Endothelial cell of umbilical vein (primary cell): Measurements from ENCODE around the gene SPACA6. TPM values are rescaled to one million over a fixed set of nuclear protein-coding genes. Genes with fewer than 3 reads are reported as not detected.

Experiments
- BruUV-seq: library from RNA; stranded (reverse); fragments of 400-500 nt; replicated peaks from 2 replicates; lab custom pipeline; 2021; lab: Mats Ljungman, UMichigan
- CTCF ChIA-PET: fragments of 300-600, 350-600 bp; sonication (Branson Sonifier 250); formaldehyde crosslinking; loops from one replicate; lab custom pipeline; 2021; ENCODE audit warnings: antibody characterized with exemption, inconsistent platforms; lab: Charles Lee
- POLR2A ChIA-PET: fragments of 300-600, 350-600 bp; sonication (Branson Sonifier 250); formaldehyde crosslinking; loops from one replicate; lab custom pipeline; 2021; ENCODE audit warnings: antibody characterized with exemption, inconsistent platforms; lab: Charles Lee
- DNase-seq: peaks from one replicate; pipeline ENCODE4 v3.0.0-alpha.2; 2011; ENCODE audit warnings: low read depth, low spot score
- FAIRE-seq: peaks from 2 replicates; lab custom pipeline; 2011; peaks lifted over from hg19 to GRCh38; lab: Jason Lieb, UNC
- H2AFZ ChIP-seq: 2 replicates; pipeline ENCODE4 v1.6.0; 2012; ENCODE audit warnings: low read depth, low read length, control low read depth, inconsistent platforms
- H3K27ac ChIP-seq: 2 replicates; pipeline ENCODE4 v1.5.1; 2011; ENCODE audit warnings: low read depth, mild to moderate bottlenecking, control low read depth, low read length, moderate library complexity; ENCODE audit not compliant: insufficient read depth
- H3K27me3 ChIP-seq, 2 experiments: 2 replicates each; pipeline versions ENCODE4 v1.6.0 to v1.6.1; 2011; ENCODE audit warnings: low read length in 2 of 2, mixed read lengths in 1 of 2; ENCODE audit not compliant: control insufficient read depth in 2 of 2, insufficient read depth in 2 of 2
- H3K36me3 ChIP-seq, 2 experiments: 2 replicates in 1 of 2; 3 replicates in 1 of 2; pipeline ENCODE4 v1.5.1; 2011; ENCODE audit warnings: low read length in 2 of 2, mild to moderate bottlenecking in 1 of 2, moderate library complexity in 1 of 2; ENCODE audit not compliant: control insufficient read depth in 2 of 2, insufficient read depth in 2 of 2; ENCODE audit errors: extremely low read depth in 1 of 2
- H3K4me1 ChIP-seq: 3 replicates; pipeline ENCODE4 v1.5.1; 2011; ENCODE audit warnings: mild to moderate bottlenecking, low read length; ENCODE audit not compliant: control insufficient read depth, insufficient read depth; ENCODE audit errors: extremely low read depth
- H3K4me2 ChIP-seq: 2 replicates; pipeline ENCODE4 v1.6.1; 2011; ENCODE audit warnings: low read length, control low read depth, mixed read lengths; ENCODE audit not compliant: insufficient read depth
- H3K4me3 ChIP-seq, 3 experiments: fragments of 200-600 bp in 1 of 3; sonication (generic), shearing (Covaris generic) in 1 of 3; replicated peaks in 1 of 3; 2 replicates each; pipeline ENCODE4 v1.5.1; 2011 to 2016; ENCODE audit warnings: control low read depth in 3 of 3, low read length in 3 of 3, mild to moderate bottlenecking in 2 of 3, inconsistent platforms in 1 of 3, low read depth in 1 of 3, moderate library complexity in 1 of 3; ENCODE audit not compliant: insufficient read depth in 1 of 3
- H3K79me2 ChIP-seq: 2 replicates; pipeline ENCODE4 v1.6.0; 2012; ENCODE audit warnings: low read length, inconsistent platforms; ENCODE audit not compliant: control insufficient read depth, insufficient read depth
- H3K9ac ChIP-seq: replicated peaks from 2 replicates; pipeline ENCODE3; 2011; ENCODE audit warnings: low read length, control low read depth; ENCODE audit not compliant: insufficient read depth; ENCODE audit errors: extremely low read depth
- H3K9me1 ChIP-seq: replicated peaks from 3 replicates; pipeline ENCODE4 v1.6.0; 2011; ENCODE audit warnings: mild to moderate bottlenecking, low read length; ENCODE audit not compliant: control insufficient read depth, insufficient read depth; ENCODE audit errors: extremely low read depth
- H3K9me3 ChIP-seq: replicated peaks from 2 replicates; pipeline ENCODE4 v1.5.1; 2012; ENCODE audit warnings: low read length, inconsistent platforms; ENCODE audit not compliant: control insufficient read depth, insufficient read depth
- H4K20me1 ChIP-seq: replicated peaks from 2 replicates; pipeline ENCODE3; 2011; ENCODE audit warnings: mild to moderate bottlenecking, low read length; ENCODE audit not compliant: control insufficient read depth, insufficient read depth; ENCODE audit errors: extremely low read depth
- GATA2 ChIP-seq: IDR thresholded peaks from 2 replicates; pipeline ENCODE4 v1.7.0; 2011; ENCODE audit warnings: low read depth, mild to moderate bottlenecking, moderate library complexity, mixed read lengths, low read length; ENCODE audit not compliant: insufficient read length, insufficient read depth
- JUN ChIP-seq: IDR thresholded peaks from 2 replicates; pipeline ENCODE4 v1.6.1; 2011; ENCODE audit warnings: borderline replicate concordance, low read depth; ENCODE audit not compliant: insufficient read length, insufficient read depth
- MYC ChIP-seq: IDR thresholded peaks from one replicate; pipeline ENCODE4 v1.6.1; 2011; ENCODE audit warnings: mild to moderate bottlenecking, low read depth, low read length
- POLR2A ChIP-seq: IDR thresholded peaks from 2 replicates; pipeline ENCODE4 v1.6.1; 2012; ENCODE audit warnings: low read depth, mild to moderate bottlenecking, control low read depth, low read length
- POLR2AphosphoS5 ChIP-seq: IDR thresholded peaks from 2 replicates; pipeline ENCODE4 v1.6.1; 2012; ENCODE audit warnings: low read depth, mild to moderate bottlenecking, control low read depth, low read length, moderate library complexity; ENCODE audit not compliant: insufficient read depth
- dilution Hi-C: fragments of 300-500 bp; cut with MboI; formaldehyde crosslinking; loops from one replicate; pipeline ENCODE4 v1.15.0; 2019; ENCODE audit warnings: low sequenced_read_pairs; ENCODE audit not compliant: extremely low pct_ligation_motif_present
- intact Hi-C: fragments of 100-400 bp; cut with micrococcal nuclease; formaldehyde crosslinking; loops from one replicate; pipeline ENCODE4 v1.10.0; 2022
- polyA plus RNA-seq, 4 experiments: library from polyadenylated mRNA; depleted of rRNA in 3 of 4; stranded (reverse) in 3 of 4; unstranded in 1 of 4; fragments of >200 nt; gene quantifications; 2 replicates each; pipeline versions ENCODE4 v1.2.1 to v1.2.3, GENCODE V29; 2011 to 2012; ENCODE audit warnings: missing spikeins in 1 of 4
- total RNA-seq: library from RNA; stranded (reverse); gene quantifications from 2 replicates; pipeline ENCODE4 v1.2.3, GENCODE V29; 2021
- TF ChIP-seq, protein P1 (sequence below), 2 donors: IDR thresholded peaks; 1 replicate in 1 of 2; 2 replicates in 1 of 2; pipeline ENCODE4 v1.5.1; 2011; ENCODE audit warnings: low read length in 2 of 2, mild to moderate bottlenecking in 2 of 2, moderate library complexity in 2 of 2, control low read depth in 1 of 2, inconsistent platforms in 1 of 2, low read depth in 1 of 2; ENCODE audit not compliant: insufficient read depth in 1 of 2; ENCODE audit errors: extremely low read depth in 1 of 2
- TF ChIP-seq, protein P2 (sequence below): IDR thresholded peaks from 2 replicates; pipeline ENCODE4 v1.6.1; 2011; ENCODE audit not compliant: insufficient read depth, insufficient read length

SPACA6 gene
- total and polyA plus RNA-seq, 2 donors (not counting 3 experiments of a cell fraction or from before 2014, with no cell fraction given): 11.9 to 41.1 TPM

DNA sequence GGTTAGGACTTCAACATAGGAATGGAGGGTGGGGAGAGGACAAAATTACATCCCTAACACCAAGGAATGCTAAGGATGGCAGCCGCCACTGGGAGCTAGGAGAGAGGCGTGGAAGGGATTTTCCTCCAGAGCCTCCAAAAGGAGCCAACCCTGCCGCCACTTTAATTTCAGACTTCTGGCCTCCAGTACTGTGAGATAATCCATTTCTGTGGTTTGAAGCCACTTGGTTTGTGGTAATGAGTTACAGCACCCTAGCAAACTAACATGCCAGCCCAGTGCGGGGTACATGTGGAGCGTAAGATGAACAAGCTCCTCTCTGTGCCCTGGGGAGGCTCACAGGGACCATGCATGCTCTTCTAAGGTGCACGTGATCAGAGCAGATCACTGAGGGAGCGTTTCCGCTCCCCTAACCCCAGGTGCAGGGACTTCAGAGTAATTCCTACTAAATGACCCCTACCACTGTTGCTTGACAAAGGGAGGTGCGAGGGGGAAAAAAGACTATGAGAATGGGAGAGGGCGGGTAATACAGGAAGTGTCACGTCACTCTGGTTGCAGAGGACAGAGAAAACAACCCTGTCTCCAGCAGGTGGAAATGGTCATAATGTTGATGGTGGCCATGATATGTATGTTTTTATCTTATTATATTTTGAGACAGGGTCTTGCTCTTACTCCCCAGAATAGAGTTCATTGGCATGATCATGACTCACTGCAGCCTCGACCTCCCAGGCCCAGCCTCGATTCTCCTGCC, 46.5 kb downstream of the SPACA6 start:
- Histone ChIP-seq H3K9ac (no peak overlapping the region), H3K36me3 (no peaks in the 10 kb centered on the region), H3K9me1 (no peaks in the 10 kb centered on the region), H3K79me2 (no peaks in the 10 kb centered on the region), H3K9me3 (no peaks in the 10 kb centered on the region), H3K27ac (no peak overlapping the region), H2AFZ (no peak overlapping the region), H3K4me3 (no peak overlapping the region), H3K27me3 (no peaks in the 10 kb centered on the region), H4K20me1 (no peaks in the 10 kb centered on the region), H3K4me2 (no peak overlapping the region), H3K4me1 (no peaks in the 10 kb centered on the region)
- POLR2A ChIA-PET: no interaction called here
- intact Hi-C loops: no loop called here
- TF ChIP-seq, protein P1, sequence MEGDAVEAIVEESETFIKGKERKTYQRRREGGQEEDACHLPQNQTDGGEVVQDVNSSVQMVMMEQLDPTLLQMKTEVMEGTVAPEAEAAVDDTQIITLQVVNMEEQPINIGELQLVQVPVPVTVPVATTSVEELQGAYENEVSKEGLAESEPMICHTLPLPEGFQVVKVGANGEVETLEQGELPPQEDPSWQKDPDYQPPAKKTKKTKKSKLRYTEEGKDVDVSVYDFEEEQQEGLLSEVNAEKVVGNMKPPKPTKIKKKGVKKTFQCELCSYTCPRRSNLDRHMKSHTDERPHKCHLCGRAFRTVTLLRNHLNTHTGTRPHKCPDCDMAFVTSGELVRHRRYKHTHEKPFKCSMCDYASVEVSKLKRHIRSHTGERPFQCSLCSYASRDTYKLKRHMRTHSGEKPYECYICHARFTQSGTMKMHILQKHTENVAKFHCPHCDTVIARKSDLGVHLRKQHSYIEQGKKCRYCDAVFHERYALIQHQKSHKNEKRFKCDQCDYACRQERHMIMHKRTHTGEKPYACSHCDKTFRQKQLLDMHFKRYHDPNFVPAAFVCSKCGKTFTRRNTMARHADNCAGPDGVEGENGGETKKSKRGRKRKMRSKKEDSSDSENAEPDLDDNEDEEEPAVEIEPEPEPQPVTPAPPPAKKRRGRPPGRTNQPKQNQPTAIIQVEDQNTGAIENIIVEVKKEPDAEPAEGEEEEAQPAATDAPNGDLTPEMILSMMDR (IDR thresholded peaks at IDR 0.05; ENCODE audit: extremely low read depth in 1 of 2, insufficient read depth in 1 of 2, low read depth in 1 of 2, low read length in 2 of 2): no peak
- no peak for TF ChIP-seq JUN
- TF ChIP-seq GATA2: no peak
- TF ChIP-seq MYC: no peak
- TF ChIP-seq POLR2A: no peak
- no peak for TF ChIP-seq POLR2AphosphoS5
- TF ChIP-seq, protein P2, sequence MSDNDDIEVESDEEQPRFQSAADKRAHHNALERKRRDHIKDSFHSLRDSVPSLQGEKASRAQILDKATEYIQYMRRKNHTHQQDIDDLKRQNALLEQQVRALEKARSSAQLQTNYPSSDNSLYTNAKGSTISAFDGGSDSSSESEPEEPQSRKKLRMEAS: no peak
- DNase-seq: no peak
- BruUV-seq: no TSS peak
- dilution Hi-C loops: no loop called here
- CTCF ChIA-PET: no interaction called here
- no peak for FAIRE-seq
